SK-N-MC (cell line): ENCODE results near the gene ZBTB7A.

Experiments
- EZH2 ChIP-seq: fragments of 200-600 bp; sonication (generic); IDR thresholded peaks from one replicate; pipeline ENCODE4 v1.6.1; 2017; ENCODE audit warnings: antibody characterized with exemption
- FOXP2 ChIP-seq: optimal IDR thresholded peaks from 2 replicates; pipeline ENCODE3; 2011; ENCODE audit warnings: mild to moderate bottlenecking, moderate library complexity; ENCODE audit not compliant: insufficient read depth; ENCODE audit errors: extremely low read length, control extremely low read depth
- POLR2AphosphoS5 ChIP-seq: IDR thresholded peaks from 2 replicates; pipeline ENCODE4 v1.6.1; 2012; ENCODE audit warnings: mild to moderate bottlenecking, low read depth, low read length, borderline replicate concordance

- TF ChIP-seq EZH2 (no peak), POLR2AphosphoS5 (no peak), FOXP2 (no peak)
Measured at GRCh38 chr19:4093643-4094175, 27.0 kb upstream of the ZBTB7A start.
